SJCRH30 (cell line): ENCODE results near the gene DTX1. TPM values are rescaled to one million over a fixed set of nuclear protein-coding genes. Genes with fewer than 3 reads are reported as not detected.

Experiments used
- DNase-seq, 2 experiments: peaks; one replicate each; pipeline ENCODE4 v3.0.0-alpha.2; 2015 to 2020
- H3K27ac ChIP-seq: fragments of 250-450 bp; sonication (Bioruptor Pico); 2 replicates; pipeline ENCODE4 v1.5.1; 2020; ENCODE audit warnings: mild to moderate bottlenecking, moderate library complexity
- H3K27me3 ChIP-seq: fragments of 250-450 bp; sonication (Bioruptor Pico); 2 replicates; pipeline ENCODE4 v1.5.1; 2020; ENCODE audit warnings: mild to moderate bottlenecking, moderate library complexity
- H3K36me3 ChIP-seq: fragments of 250-450 bp; sonication (Bioruptor Pico); 2 replicates; pipeline ENCODE4 v1.5.1; 2020; ENCODE audit warnings: mild to moderate bottlenecking, moderate library complexity
- H3K4me1 ChIP-seq: fragments of 250-450 bp; sonication (Bioruptor Pico); 2 replicates; pipeline ENCODE4 v1.5.1; 2020; ENCODE audit warnings: mild to moderate bottlenecking, moderate library complexity
- H3K4me3 ChIP-seq: fragments of 250-450 bp; sonication (Bioruptor Pico); 2 replicates; pipeline ENCODE4 v1.5.1; 2020; ENCODE audit warnings: mild to moderate bottlenecking, moderate library complexity
- H3K9me3 ChIP-seq: fragments of 250-450 bp; sonication (Bioruptor Pico); replicated peaks from 2 replicates; pipeline ENCODE4 v1.5.1; 2020; ENCODE audit warnings: mild to moderate bottlenecking, moderate library complexity
- total RNA-seq: library from RNA; depleted of rRNA; stranded (reverse); fragments of >200 nt; shearing (Covaris generic); gene quantifications from 2 replicates; pipeline ENCODE4 v1.2.3, GENCODE V29; 2014; rRNA removed

The DTX1 gene
- total RNA-seq, 1 experiment from 2014 or later, result not detected

- Histone ChIP-seq H3K27ac (no peak overlapping the region), H3K9me3 (no peaks in the 10 kb centered on the region), H3K4me1 (no peaks in the 10 kb centered on the region), H3K4me3 (no peak overlapping the region), H3K27me3 (peaks cover 2% of the 10 kb centered on the region; the same call in 1 of the 2 replicates), H3K36me3 (no peaks in the 10 kb centered on the region)
- no peak for DNase-seq
These were observed 90.5 kb downstream of the DTX1 start for GRCh38 chr12:113146999-113147398.

Other genes with a start within 250 kb of the DTX1 start
- not detected in 2 replicates for gene OAS1, start 149.8 kb upstream of the DTX1 start, total RNA-seq
- 0.45 and 0.76 TPM in 2 replicates for gene OAS3, start 118.3 kb upstream of the DTX1 start, total RNA-seq
- gene OAS2, start 78.2 kb upstream of the DTX1 start, total RNA-seq, result not detected in 2 replicates
- not detected in 2 replicates for gene RASAL1, start 79.0 kb downstream of the DTX1 start, total RNA-seq
- not detected in 2 replicates for gene CFAP73, start 93.0 kb downstream of the DTX1 start, total RNA-seq
- gene DDX54, start 128.7 kb downstream of the DTX1 start, total RNA-seq, result 43.7 and 47.6 TPM in 2 replicates
- gene RITA1, start 129.0 kb downstream of the DTX1 start, total RNA-seq, result 20.2 and 22.0 TPM in 2 replicates
- gene TPCN1, start 164.7 kb downstream of the DTX1 start, total RNA-seq, result 14.3 and 18.4 TPM in 2 replicates